HCT116 (cell line): Measurements from ENCODE around the gene P4HA2. TPM values are rescaled to one million over a fixed set of nuclear protein-coding genes. Genes with fewer than 3 reads are reported as not detected.

Experiments used
- ATAC-seq: fragments of 200-7000 bp; cut with Tn5 transposase; 2 replicates; pipeline ENCODE4 v1.9.1; 2020; ENCODE audit warnings: mild to moderate bottlenecking, moderate library complexity
- BruUV-seq: library from RNA; stranded (reverse); fragments of 400-500 nt; replicated peaks from 2 replicates; lab custom pipeline; 2021; lab: Mats Ljungman, UMichigan
- CTCF ChIA-PET: fragments of 300-600 bp; sonication (Branson Sonifier 250); formaldehyde crosslinking; loops from one replicate; lab custom pipeline; 2021; ENCODE audit warnings: antibody characterized with exemption; lab: Charles Lee
- POLR2A ChIA-PET: fragments of 300-600, 350-600 bp; sonication (Branson Sonifier 250); formaldehyde crosslinking; loops from one replicate; lab custom pipeline; 2021; ENCODE audit warnings: antibody characterized with exemption; lab: Charles Lee
- RAD21 ChIA-PET, 2 experiments: fragments of 300-600 bp; sonication (Branson Sonifier 250); formaldehyde crosslinking; loops; one replicate each; lab custom pipeline; 2023; ENCODE audit warnings: low total read pairs in 2 of 2; ENCODE audit not compliant: uncharacterized antibody in 2 of 2, unreplicated experiment in 2 of 2, low non-redundant PET in 1 of 2; lab: Charles Lee
- DNase-seq: peaks from one replicate; pipeline ENCODE4 v3.0.0-alpha.2; 2010; ENCODE audit warnings: low read depth, low spot score
- H2AFZ ChIP-seq: fragments of 200-600 bp; shearing (Covaris generic), sonication (generic); 2 replicates; pipeline ENCODE4 v1.6.1; 2017; ENCODE audit warnings: low read depth, mixed run types, mixed read lengths, antibody characterized with exemption, low read length; ENCODE audit not compliant: poor library complexity, severe bottlenecking
- H3K27ac ChIP-seq: 2 replicates; pipeline ENCODE4 v1.5.1; 2012; ENCODE audit warnings: low read depth, low read length
- H3K27me3 ChIP-seq: fragments of 200-600 bp; sonication (generic); 2 replicates; pipeline ENCODE4 v1.6.1; 2016; ENCODE audit warnings: mixed run types, low read length, mixed read lengths; ENCODE audit not compliant: insufficient read depth
- H3K36me3 ChIP-seq, 2 experiments: fragments of 200-500 bp in 1 of 2; fragments of 200-600 bp in 1 of 2; sonication (Bioruptor generic) in 1 of 2; sonication (generic) in 1 of 2; 2 replicates each; pipeline versions ENCODE4 v1.5.1 to v1.6.1; 2014 to 2016; ENCODE audit warnings: low read length in 2 of 2, inconsistent platforms in 1 of 2, mixed read lengths in 1 of 2, mixed run types in 1 of 2; ENCODE audit not compliant: insufficient read depth in 2 of 2, control insufficient read depth in 1 of 2
- H3K4me1 ChIP-seq, 2 experiments: fragments of 200-600 bp in 1 of 2; sonication (generic) in 1 of 2; 2 replicates each; pipeline versions ENCODE4 v1.5.1 to v1.6.1; 2012 to 2017; ENCODE audit warnings: low read length in 2 of 2, inconsistent platforms in 1 of 2, mild to moderate bottlenecking in 1 of 2, mixed read lengths in 1 of 2, mixed run types in 1 of 2, moderate library complexity in 1 of 2; ENCODE audit not compliant: insufficient read depth in 2 of 2, control insufficient read depth in 1 of 2
- H3K4me2 ChIP-seq: fragments of 200-600 bp; sonication (generic); 2 replicates; pipeline ENCODE4 v1.6.1; 2017; ENCODE audit warnings: mixed run types, low read length, mixed read lengths
- H3K4me3 ChIP-seq, 2 experiments: fragments of 200-600 bp in 1 of 2; sonication (generic) in 1 of 2; replicated peaks in 1 of 2; 2 replicates each; pipeline ENCODE4 v1.5.1; 2011 to 2016; ENCODE audit warnings: low read length in 2 of 2, control low read depth in 1 of 2, low read depth in 1 of 2, mild to moderate bottlenecking in 1 of 2, mixed read lengths in 1 of 2, mixed run types in 1 of 2
- H3K79me2 ChIP-seq: fragments of 200-600 bp; sonication (generic); 2 replicates; pipeline ENCODE4 v1.6.1; 2017; ENCODE audit warnings: mild to moderate bottlenecking, mixed run types, low read length, moderate library complexity, mixed read lengths; ENCODE audit not compliant: insufficient read depth
- H3K9ac ChIP-seq: fragments of 200-600 bp; sonication (generic); 2 replicates; pipeline ENCODE4 v1.6.1; 2016; ENCODE audit warnings: low read length, mixed read lengths
- H3K9me2 ChIP-seq: fragments of 200-600 bp; sonication (generic), shearing (Covaris generic); 2 replicates; pipeline ENCODE4 v1.6.1; 2017; ENCODE audit warnings: mixed run types, mild to moderate bottlenecking, moderate library complexity; ENCODE audit not compliant: insufficient read depth
- H3K9me3 ChIP-seq, 2 experiments: fragments of 200-500 bp in 1 of 2; fragments of 200-600 bp in 1 of 2; sonication (Bioruptor generic) in 1 of 2; sonication (generic) in 1 of 2; 2 replicates each; pipeline ENCODE4 v1.6.1; 2014 to 2017; ENCODE audit warnings: low read length in 2 of 2, mixed read lengths in 2 of 2, inconsistent platforms in 1 of 2, low read depth in 1 of 2, mild to moderate bottlenecking in 1 of 2, mixed run types in 1 of 2, moderate library complexity in 1 of 2; ENCODE audit not compliant: control insufficient read depth in 1 of 2, insufficient read depth in 1 of 2
- H4K20me1 ChIP-seq: fragments of 200-600 bp; sonication (generic), shearing (Covaris generic); 2 replicates; pipeline ENCODE4 v1.6.1; 2017; ENCODE audit warnings: mixed run types, mild to moderate bottlenecking, moderate library complexity; ENCODE audit not compliant: insufficient read depth
- ATF3 ChIP-seq: IDR thresholded peaks from 2 replicates; pipeline ENCODE4 v1.6.1; 2012
- CBX3 ChIP-seq: IDR thresholded peaks from 2 replicates; pipeline ENCODE4 v1.6.1; 2012; ENCODE audit warnings: low read depth
- CEBPB ChIP-seq: IDR thresholded peaks from 2 replicates; pipeline ENCODE4 v1.6.1; 2012; ENCODE audit warnings: low read depth
- CTCF ChIP-seq, 3 experiments: fragments of 200-600 bp in 1 of 3; sonication (generic) in 1 of 3; IDR thresholded peaks in 2 of 3; conservative IDR thresholded peaks in 1 of 3; 2 replicates each; pipeline ENCODE4 v1.5.1; 2012 to 2017; ENCODE audit warnings: low read depth in 2 of 3, low read length in 2 of 3, antibody characterized with exemption in 1 of 3, borderline replicate concordance in 1 of 3, control low read depth in 1 of 3, mild to moderate bottlenecking in 1 of 3, mixed read lengths in 1 of 3, mixed run types in 1 of 3, moderate library complexity in 1 of 3; ENCODE audit not compliant: insufficient read depth in 1 of 3
- EGR1 ChIP-seq: IDR thresholded peaks from 2 replicates; pipeline ENCODE4 v1.6.1; 2012; ENCODE audit warnings: low read depth
- EZH2phosphoT487 ChIP-seq: fragments of 200-600 bp; IDR thresholded peaks from 2 replicates; pipeline ENCODE4 v1.6.1; 2018; ENCODE audit warnings: antibody characterized with exemption, borderline replicate concordance
- FOSL1 ChIP-seq: IDR thresholded peaks from 2 replicates; pipeline ENCODE4 v1.6.1; 2012; ENCODE audit warnings: low read depth
- POLR2A ChIP-seq: IDR thresholded peaks from 2 replicates; pipeline ENCODE4 v1.7.0; 2011; ENCODE audit warnings: borderline replicate concordance; ENCODE audit not compliant: insufficient read depth, insufficient read length; ENCODE audit errors: extremely low read depth
- POLR2AphosphoS5 ChIP-seq: IDR thresholded peaks from 2 replicates; pipeline ENCODE4 v1.6.1; 2011; ENCODE audit warnings: mild to moderate bottlenecking, low read depth, low read length, moderate library complexity
- RAD21 ChIP-seq: IDR thresholded peaks from 2 replicates; pipeline ENCODE4 v1.6.1; 2012; ENCODE audit warnings: low read depth, mild to moderate bottlenecking
- SIN3A ChIP-seq: IDR thresholded peaks from 2 replicates; pipeline ENCODE4 v1.6.1; 2012; ENCODE audit warnings: low read depth
- SP1 ChIP-seq: IDR thresholded peaks from 2 replicates; pipeline ENCODE4 v1.6.1; 2012; ENCODE audit warnings: low read depth
- YY1 ChIP-seq: IDR thresholded peaks from 2 replicates; pipeline ENCODE4 v1.6.1; 2011; ENCODE audit warnings: low read length, low read depth, moderate library complexity, mild to moderate bottlenecking; ENCODE audit not compliant: insufficient replicate concordance; ENCODE audit errors: extremely low read depth
- ZFX ChIP-seq: fragments of 450-650 bp; IDR thresholded peaks from 2 replicates; pipeline ENCODE4 v1.6.1; 2017
- ZNF274 ChIP-seq: fragments of 200-500 bp; sonication (Bioruptor generic); IDR thresholded peaks from 2 replicates; pipeline ENCODE4 v1.6.1; 2014; ENCODE audit warnings: mild to moderate bottlenecking, low read depth, low read length, inconsistent platforms
- intact Hi-C: fragments of 100-400 bp; cut with micrococcal nuclease; formaldehyde crosslinking; loops from 2 replicates; pipeline ENCODE4 v1.10.0; 2022
- total RNA-seq: library from RNA; stranded (reverse); gene quantifications from one replicate; pipeline ENCODE4 v1.2.1, GENCODE V29; 2021; ENCODE audit not compliant: unreplicated experiment
- TF ChIP-seq, protein P1 (sequence below): IDR thresholded peaks from 2 replicates; pipeline ENCODE4 v1.6.1; 2011; ENCODE audit warnings: mild to moderate bottlenecking, low read length, moderate library complexity; ENCODE audit not compliant: insufficient replicate concordance; ENCODE audit errors: extremely low read depth

Gene P4HA2
- total RNA-seq, 1 experiment from 2014 or later: 29.0 TPM

- BruUV-seq: no TSS peak
- Histone ChIP-seq H3K4me3 (no peak overlapping the region), H3K27ac (no peak overlapping the region), H3K9me2 (no peaks in the 10 kb centered on the region), H3K9ac (no peak overlapping the region), H3K36me3 (no peaks in the 10 kb centered on the region), H3K4me1 (no peaks in the 10 kb centered on the region), H3K9me3 (peaks cover 0 to 3% of the 10 kb centered on the region in 2 experiments; a peak in 1 of 4 replicates), H2AFZ (no peak overlapping the region), H3K4me2 (no peak overlapping the region), H3K79me2 (no peaks in the 10 kb centered on the region), H4K20me1 (no peaks in the 10 kb centered on the region), H3K27me3 (no peaks in the 10 kb centered on the region)
- intact Hi-C loops: no loop called here
- ChIA-PET CTCF (no interaction called here), POLR2A (no interaction called here), RAD21 (no interaction called here)
- no peak for DNase-seq
- TF ChIP-seq ZNF274: no peak
- no peak for TF ChIP-seq SP1
- no peak for TF ChIP-seq CEBPB
- TF ChIP-seq ZFX: no peak
- TF ChIP-seq POLR2A: no peak
- TF ChIP-seq EZH2phosphoT487: no peak
- TF ChIP-seq, protein P1, sequence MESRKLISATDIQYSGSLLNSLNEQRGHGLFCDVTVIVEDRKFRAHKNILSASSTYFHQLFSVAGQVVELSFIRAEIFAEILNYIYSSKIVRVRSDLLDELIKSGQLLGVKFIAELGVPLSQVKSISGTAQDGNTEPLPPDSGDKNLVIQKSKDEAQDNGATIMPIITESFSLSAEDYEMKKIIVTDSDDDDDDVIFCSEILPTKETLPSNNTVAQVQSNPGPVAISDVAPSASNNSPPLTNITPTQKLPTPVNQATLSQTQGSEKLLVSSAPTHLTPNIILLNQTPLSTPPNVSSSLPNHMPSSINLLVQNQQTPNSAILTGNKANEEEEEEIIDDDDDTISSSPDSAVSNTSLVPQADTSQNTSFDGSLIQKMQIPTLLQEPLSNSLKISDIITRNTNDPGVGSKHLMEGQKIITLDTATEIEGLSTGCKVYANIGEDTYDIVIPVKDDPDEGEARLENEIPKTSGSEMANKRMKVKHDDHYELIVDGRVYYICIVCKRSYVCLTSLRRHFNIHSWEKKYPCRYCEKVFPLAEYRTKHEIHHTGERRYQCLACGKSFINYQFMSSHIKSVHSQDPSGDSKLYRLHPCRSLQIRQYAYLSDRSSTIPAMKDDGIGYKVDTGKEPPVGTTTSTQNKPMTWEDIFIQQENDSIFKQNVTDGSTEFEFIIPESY: no peak
- TF ChIP-seq FOSL1: no peak
- no peak for TF ChIP-seq YY1
- TF ChIP-seq ATF3: no peak
- TF ChIP-seq EGR1: no peak
- TF ChIP-seq CTCF (IDR thresholded peaks at IDR 0.05 in 2 of 3, conservative IDR thresholded peaks at IDR 0.05 in 1 of 3; ENCODE audit: borderline replicate concordance in 1 of 3, insufficient read depth in 1 of 3, low read depth in 2 of 3, low read length in 2 of 3): no peak
- no peak for TF ChIP-seq RAD21
- no peak for TF ChIP-seq SIN3A
- no peak for TF ChIP-seq POLR2AphosphoS5
- no peak for TF ChIP-seq CBX3
- ATAC-seq: no peak
These were observed 84.5 kb downstream of the P4HA2 start for GRCh38 chr5:132143148-132143547.
